ENCODE measurements around the gene DGKB. TPM values are rescaled to one million over a fixed set of nuclear protein-coding genes. Genes with fewer than 3 reads are reported as not detected.

The DGKB gene
- total RNA-seq, 1 donor from 2014 or later, result not detected

DNA sequence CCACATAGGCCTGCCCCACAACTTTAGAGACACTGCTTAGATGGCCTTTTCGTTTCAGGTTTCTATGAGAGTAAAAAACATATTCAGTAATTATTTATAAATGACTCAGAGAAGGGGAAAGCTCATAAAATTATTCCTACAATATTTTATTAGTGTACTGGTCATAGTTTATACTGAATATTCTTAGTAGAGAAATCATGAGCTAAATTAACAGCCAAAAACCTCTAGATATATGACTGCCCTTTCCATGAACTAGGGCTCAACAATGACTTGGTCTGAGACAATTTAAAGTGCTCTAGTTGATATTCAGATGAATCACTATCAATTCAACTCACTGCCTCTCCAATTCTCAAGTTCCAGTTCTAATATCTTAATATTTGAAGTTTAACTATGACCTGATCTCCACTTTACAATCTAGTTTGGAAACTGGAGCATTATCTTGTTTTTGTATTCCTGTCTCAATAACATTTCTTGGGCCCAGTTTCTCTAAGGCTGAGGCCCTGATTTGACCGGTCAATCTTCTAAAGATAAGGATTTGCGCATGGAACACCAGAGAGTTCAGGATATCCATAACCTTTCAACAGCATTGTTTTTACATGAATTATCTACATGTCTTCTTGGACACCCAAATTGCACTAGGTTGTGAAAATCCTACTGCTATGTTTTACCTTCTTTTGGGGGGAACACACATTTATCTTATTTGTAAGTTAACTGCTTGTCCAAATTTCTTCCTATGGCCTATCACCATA is 141.6 kb downstream of the DGKB start:
- no peaks in the 10 kb centered on the region for H3K4me1 Mint-ChIP-seq (ENCODE audit: low read depth)
- no peak overlapping the region for H3K27ac Mint-ChIP-seq
- intact Hi-C loops (cut with micrococcal nuclease), result no loop called here
- no peaks in the 10 kb centered on the region for H3K27me3 Mint-ChIP-seq (ENCODE audit: insufficient read depth)
- H3K36me3 Mint-ChIP-seq (ENCODE audit: low read depth), result no peaks in the 10 kb centered on the region
- no peak overlapping the region for H3K4me3 Mint-ChIP-seq
- peaks cover 4% of the 10 kb centered on the region for H3K9me3 Mint-ChIP-seq
- DNase-seq (ENCODE audit: low spot score), result no peak

- H3K27ac Mint-ChIP-seq, result no peak overlapping the region
- no peak overlapping the region for H3K4me3 Mint-ChIP-seq
- no peaks in the 10 kb centered on the region for H3K4me1 Mint-ChIP-seq (ENCODE audit: low read depth)
- intact Hi-C loops (cut with micrococcal nuclease), result no loop called here
- no peaks in the 10 kb centered on the region for H3K27me3 Mint-ChIP-seq (ENCODE audit: insufficient read depth)
- H3K36me3 Mint-ChIP-seq (ENCODE audit: low read depth), result no peaks in the 10 kb centered on the region
- DNase-seq (ENCODE audit: low spot score), result no peak
- H3K9me3 Mint-ChIP-seq, result peaks cover 4% of the 10 kb centered on the region
These were observed 142.8 kb downstream of the DGKB start for GRCh38 chr7:14759785-14760184.

DNA sequence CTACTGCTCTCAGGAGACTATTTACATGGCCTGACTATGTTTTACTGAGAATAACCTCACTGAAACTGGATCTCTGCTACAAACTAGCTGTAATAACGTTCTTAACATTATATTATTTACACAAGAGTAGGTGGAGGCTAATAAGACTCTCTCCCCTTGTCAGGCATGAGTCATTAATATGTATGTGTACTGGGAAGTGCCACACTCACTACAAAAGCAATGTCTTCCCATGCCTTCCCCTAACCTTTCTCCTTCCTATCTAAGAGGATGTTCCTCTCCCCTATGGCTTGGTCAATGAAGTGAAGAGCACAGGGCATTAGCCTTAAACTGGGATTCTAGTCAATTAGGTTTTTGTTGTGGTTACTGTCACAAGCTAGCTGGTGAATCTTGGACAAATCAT is 147.9 kb downstream of the DGKB start:
- H3K9me3 Mint-ChIP-seq, result no peaks in the 10 kb centered on the region
- H3K27me3 Mint-ChIP-seq (ENCODE audit: insufficient read depth), result no peaks in the 10 kb centered on the region
- no peak overlapping the region for H3K27ac Mint-ChIP-seq
- H3K4me3 Mint-ChIP-seq, result no peak overlapping the region
- H3K36me3 Mint-ChIP-seq (ENCODE audit: low read depth), result no peaks in the 10 kb centered on the region
- intact Hi-C loops (cut with micrococcal nuclease), result no loop called here
- no peaks in the 10 kb centered on the region for H3K4me1 Mint-ChIP-seq (ENCODE audit: low read depth)
- DNase-seq (ENCODE audit: low spot score), result no peak

DNA sequence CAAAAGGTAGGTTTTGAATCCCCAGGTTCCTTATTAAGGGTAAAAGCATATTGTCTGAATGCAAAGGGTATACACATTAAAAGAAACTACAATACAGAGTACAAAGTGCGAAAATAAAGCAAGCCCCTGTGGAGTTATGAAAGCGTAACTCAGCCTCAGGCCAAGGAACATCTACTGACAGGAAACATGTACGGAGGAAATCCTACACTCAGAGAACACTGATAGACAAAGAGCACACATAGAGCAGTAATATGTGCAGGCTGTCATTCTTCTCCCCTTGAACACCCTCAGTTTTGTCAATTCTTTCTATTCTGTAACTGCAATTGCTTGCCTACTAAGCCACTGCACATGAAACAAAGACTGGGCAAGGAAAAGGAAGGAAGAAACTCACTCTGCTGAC is 150.2 kb downstream of the DGKB start:
- Mint-ChIP-seq H3K36me3 (ENCODE audit: low read depth) (no peaks in the 10 kb centered on the region), H3K4me3 (no peak overlapping the region), H3K9me3 (no peaks in the 10 kb centered on the region), H3K27me3 (ENCODE audit: insufficient read depth) (no peaks in the 10 kb centered on the region), H3K27ac (no peak overlapping the region), H3K4me1 (ENCODE audit: low read depth) (no peaks in the 10 kb centered on the region)
- no peak for DNase-seq (ENCODE audit: low spot score)
- intact Hi-C loops (cut with micrococcal nuclease), result no loop called here

- Mint-ChIP-seq H3K27me3 (ENCODE audit: insufficient read depth) (no peaks in the 10 kb centered on the region), H3K4me1 (ENCODE audit: low read depth) (no peaks in the 10 kb centered on the region), H3K9me3 (no peaks in the 10 kb centered on the region), H3K27ac (no peak overlapping the region), H3K36me3 (ENCODE audit: low read depth) (no peaks in the 10 kb centered on the region), H3K4me3 (no peak overlapping the region)
- DNase-seq (ENCODE audit: low spot score), result no peak
- intact Hi-C loops (cut with micrococcal nuclease), result no loop called here
These were observed 151.1 kb downstream of the DGKB start for GRCh38 chr7:14751461-14751860.

DNA sequence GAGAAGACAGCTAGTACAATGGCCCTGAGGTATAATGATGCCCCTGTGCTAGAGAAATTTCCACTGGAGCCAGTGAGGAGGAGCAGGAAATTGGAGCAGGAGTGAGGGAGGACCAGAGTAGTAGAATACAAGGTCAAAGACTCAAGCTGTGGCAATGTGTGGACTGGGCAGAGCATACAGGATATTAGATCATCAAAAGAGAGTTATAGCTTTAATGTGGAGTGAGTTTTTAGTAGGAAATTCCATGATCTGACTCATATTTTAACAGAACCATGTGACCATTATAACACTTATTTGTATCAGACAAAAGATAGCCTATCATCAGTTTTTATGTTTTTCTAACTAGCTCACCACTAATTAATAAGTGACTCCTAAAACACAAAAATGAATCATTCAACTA is 154.1 kb downstream of the DGKB start:
- H3K4me3 Mint-ChIP-seq, result no peak overlapping the region

GRCh38 chr7:14747701-14748100 is 154.8 kb downstream of the DGKB start:
- H3K27ac Mint-ChIP-seq, result no peak overlapping the region
- no peaks in the 10 kb centered on the region for H3K4me1 Mint-ChIP-seq (ENCODE audit: low read depth)
- DNase-seq (ENCODE audit: low spot score), result no peak
- intact Hi-C loops (cut with micrococcal nuclease), result no loop called here
- no peaks in the 10 kb centered on the region for H3K27me3 Mint-ChIP-seq (ENCODE audit: insufficient read depth)
- no peak overlapping the region for H3K4me3 Mint-ChIP-seq
- H3K9me3 Mint-ChIP-seq, result peaks cover 5% of the 10 kb centered on the region
- no peaks in the 10 kb centered on the region for H3K36me3 Mint-ChIP-seq (ENCODE audit: low read depth)

More for the DNA sequence above, 154.1 kb downstream of the DGKB start:
- Mint-ChIP-seq H3K4me1 (ENCODE audit: low read depth) (no peaks in the 10 kb centered on the region), H3K27ac (no peak overlapping the region), H3K36me3 (ENCODE audit: low read depth) (no peaks in the 10 kb centered on the region), H3K27me3 (ENCODE audit: insufficient read depth) (no peaks in the 10 kb centered on the region), H3K9me3 (no peaks in the 10 kb centered on the region)
- intact Hi-C loops (cut with micrococcal nuclease), result no loop called here
- DNase-seq (ENCODE audit: low spot score), result no peak

DNA sequence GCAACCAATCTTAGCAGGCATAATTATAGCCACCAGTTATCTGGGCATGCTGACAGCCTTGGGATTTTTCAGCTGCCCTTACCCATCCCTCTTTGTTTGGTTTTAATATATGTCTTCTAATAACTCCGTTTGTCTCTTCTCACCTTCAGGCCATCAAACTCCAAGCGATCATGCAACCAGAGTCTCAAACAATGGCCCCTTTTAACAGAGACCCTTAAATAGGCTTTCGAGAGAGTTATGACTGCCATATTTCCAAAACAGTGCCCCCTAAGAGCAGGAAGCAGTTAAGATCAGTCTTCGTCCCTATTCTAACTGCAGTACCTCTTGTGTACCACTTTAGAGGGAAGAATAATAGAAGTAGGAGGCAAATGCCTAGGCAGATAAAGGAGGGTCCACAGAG is 157.5 kb downstream of the DGKB start:
- no peak for DNase-seq (ENCODE audit: low spot score)
- Mint-ChIP-seq H3K36me3 (ENCODE audit: low read depth) (no peaks in the 10 kb centered on the region), H3K9me3 (peaks cover 7% of the 10 kb centered on the region), H3K4me3 (no peak overlapping the region), H3K4me1 (ENCODE audit: low read depth) (no peaks in the 10 kb centered on the region), H3K27ac (no peak overlapping the region), H3K27me3 (ENCODE audit: insufficient read depth) (no peaks in the 10 kb centered on the region)
- intact Hi-C loops (cut with micrococcal nuclease), result no loop called here

DNA sequence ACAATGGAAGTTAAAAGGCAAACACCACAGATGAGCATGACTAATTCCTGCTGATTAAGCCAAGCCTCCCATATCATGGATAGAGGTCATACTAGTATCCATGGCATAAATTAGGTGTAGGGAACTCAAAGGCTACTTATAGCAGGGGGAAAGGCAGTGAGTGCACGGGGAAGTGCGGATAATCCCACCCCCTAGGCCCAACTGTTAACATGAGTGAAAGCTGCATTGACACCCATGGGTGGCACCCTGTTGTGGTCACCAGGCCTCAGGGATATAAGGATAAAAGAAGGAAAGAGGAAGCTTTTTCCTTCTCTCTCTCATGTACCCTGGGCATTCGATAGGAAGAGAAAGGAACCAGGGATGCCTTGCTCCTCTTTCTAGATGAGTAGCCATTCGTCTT is 161.9 kb downstream of the DGKB start:
- peaks cover 6% of the 10 kb centered on the region for H3K4me1 Mint-ChIP-seq (ENCODE audit: low read depth)
- H3K27ac Mint-ChIP-seq, result no peak overlapping the region
- H3K9me3 Mint-ChIP-seq, result peaks cover 11% of the 10 kb centered on the region
- no peaks in the 10 kb centered on the region for H3K27me3 Mint-ChIP-seq (ENCODE audit: insufficient read depth)
- intact Hi-C loops (cut with micrococcal nuclease), result no loop called here
- no peak for DNase-seq (ENCODE audit: low spot score)
- no peak overlapping the region for H3K4me3 Mint-ChIP-seq
- no peaks in the 10 kb centered on the region for H3K36me3 Mint-ChIP-seq (ENCODE audit: low read depth)

DNA sequence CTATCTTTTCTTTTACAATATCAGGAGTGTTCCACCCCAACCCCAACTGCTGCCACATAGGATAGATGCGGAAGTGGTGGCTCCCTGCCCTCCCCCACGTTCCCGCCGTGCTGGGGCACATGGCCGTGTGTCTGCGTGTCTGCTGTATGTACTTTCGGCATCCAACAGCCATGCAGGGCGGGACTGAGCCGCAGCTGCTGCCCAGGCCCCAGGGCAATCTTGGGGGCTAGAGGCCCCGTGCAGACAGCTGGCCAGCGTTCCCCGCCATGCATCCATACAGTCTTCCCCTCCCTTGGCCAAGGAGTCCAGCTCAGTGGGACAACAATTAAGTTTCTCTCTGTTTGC is 162.7 kb downstream of the DGKB start:
- Mint-ChIP-seq H3K9me3 (peaks cover 11% of the 10 kb centered on the region), H3K36me3 (ENCODE audit: low read depth) (no peaks in the 10 kb centered on the region), H3K27me3 (ENCODE audit: insufficient read depth) (no peaks in the 10 kb centered on the region), H3K4me1 (ENCODE audit: low read depth) (peaks cover 6% of the 10 kb centered on the region), H3K27ac (no peak overlapping the region), H3K4me3 (no peak overlapping the region)
- no peak for DNase-seq (ENCODE audit: low spot score)
- intact Hi-C loops (cut with micrococcal nuclease), result no loop called here

DNA sequence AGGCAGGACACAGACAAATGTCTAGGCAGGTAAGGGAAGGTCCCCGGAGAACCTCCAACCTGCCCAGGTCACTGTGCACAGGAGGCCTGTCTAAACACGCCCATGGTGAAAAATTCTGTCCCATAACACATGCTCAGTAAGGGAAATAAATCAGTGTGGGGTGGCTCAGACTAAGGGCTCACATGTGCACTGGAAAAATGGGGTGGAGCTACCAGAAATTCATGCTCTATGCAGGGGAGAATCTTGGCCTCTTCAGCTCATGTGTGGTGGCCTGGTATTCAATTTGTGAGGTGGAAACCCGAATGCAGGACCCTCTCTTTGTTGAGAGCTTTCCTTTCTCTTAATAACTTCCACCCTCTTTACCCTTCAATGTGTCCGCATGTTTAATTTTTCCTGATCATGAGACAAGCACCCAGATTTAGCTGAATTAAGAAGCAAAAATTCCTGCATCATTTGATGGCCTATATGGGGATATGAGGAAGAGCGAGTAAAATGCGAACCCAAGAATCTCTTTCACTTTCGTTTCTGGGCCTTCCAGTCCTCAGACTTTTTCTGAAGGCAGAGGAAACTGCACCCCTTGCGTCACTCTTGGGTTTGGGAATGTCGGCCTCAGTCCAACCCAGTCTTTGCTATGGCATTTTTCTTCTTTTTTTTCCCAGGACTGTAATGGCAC is 163.2 kb downstream of the DGKB start:
- H3K27me3 Mint-ChIP-seq (ENCODE audit: insufficient read depth), result no peaks in the 10 kb centered on the region
- peaks cover 6% of the 10 kb centered on the region for H3K4me1 Mint-ChIP-seq (ENCODE audit: low read depth)
- no peak overlapping the region for H3K4me3 Mint-ChIP-seq
- H3K36me3 Mint-ChIP-seq (ENCODE audit: low read depth), result no peaks in the 10 kb centered on the region
- intact Hi-C loops (cut with micrococcal nuclease), result no loop called here
- H3K9me3 Mint-ChIP-seq, result peaks cover 11% of the 10 kb centered on the region
- H3K27ac Mint-ChIP-seq, result no peak overlapping the region
- DNase-seq (ENCODE audit: low spot score), result no peak

- no peak overlapping the region for H3K4me3 Mint-ChIP-seq
- intact Hi-C loops (cut with micrococcal nuclease), result no loop called here
- DNase-seq (ENCODE audit: low spot score), result no peak
- no peaks in the 10 kb centered on the region for H3K27me3 Mint-ChIP-seq (ENCODE audit: insufficient read depth)
- H3K9me3 Mint-ChIP-seq, result peaks cover 10% of the 10 kb centered on the region
- H3K36me3 Mint-ChIP-seq (ENCODE audit: low read depth), result no peaks in the 10 kb centered on the region
- H3K4me1 Mint-ChIP-seq (ENCODE audit: low read depth), result peaks cover 6% of the 10 kb centered on the region
- no peak overlapping the region for H3K27ac Mint-ChIP-seq
These were observed 164.5 kb downstream of the DGKB start for GRCh38 chr7:14738086-14738485.

GRCh38 chr7:14734839-14735321 is 167.7 kb downstream of the DGKB start:
- Mint-ChIP-seq H3K4me1 (ENCODE audit: low read depth) (peaks cover 6% of the 10 kb centered on the region), H3K36me3 (ENCODE audit: low read depth) (no peaks in the 10 kb centered on the region), H3K9me3 (peaks cover 4% of the 10 kb centered on the region), H3K27ac (no peak overlapping the region), H3K4me3 (no peak overlapping the region), H3K27me3 (ENCODE audit: insufficient read depth) (no peaks in the 10 kb centered on the region)
- DNase-seq (ENCODE audit: low spot score), result no peak
- intact Hi-C loops (cut with micrococcal nuclease), result no loop called here
